ENCODE measurements around the gene ZNF597. TPM values are rescaled to one million over a fixed set of nuclear protein-coding genes. Genes with fewer than 3 reads are reported as not detected.
A peak's percentile ranks its signal among the peaks of the same experiment; 100 is the strongest.

Gene ZNF597
- total and polyA plus RNA-seq, 2 donors, result 2.3 to 2.5 TPM

- no peak for DNase-seq (ENCODE audit: low read depth in 6 of 9, low spot score in 9 of 9)
- no peaks in the 10 kb centered on the region for H3K9me3 ChIP-seq (ENCODE audit: control insufficient read depth in 2 of 2, insufficient read depth in 1 of 2, low read length in 1 of 2)
- H3K4me1 ChIP-seq (ENCODE audit: control insufficient read depth in 2 of 2, insufficient read depth in 2 of 2, low read length in 2 of 2), result peaks cover 0 to 3% of the 10 kb centered on the region in 2 donors
- H3K27ac ChIP-seq (ENCODE audit: low read depth in 1 of 2, low read length in 1 of 2), result no peak overlapping the region
- peaks cover 17 to 27% of the 10 kb centered on the region in 2 donors for H3K36me3 ChIP-seq (ENCODE audit: control insufficient read depth in 2 of 2, insufficient read depth in 2 of 2, low read length in 1 of 2)
- whole genome bisulfite sequencing, result 98% methylated on average over 7 of the region's 7 CpGs
- H3K27me3 ChIP-seq (ENCODE audit: control insufficient read depth in 2 of 2, insufficient read depth in 1 of 2, low read length in 1 of 2), result no peaks in the 10 kb centered on the region
- no peak overlapping the region for H3K4me3 ChIP-seq (ENCODE audit: low read length in 2 of 2)
Measured at GRCh38 chr16:3469736-3470135, 26.4 kb upstream of the ZNF597 start.

GRCh38 chr16:3468501-3468900 lies 25.2 kb upstream of the ZNF597 start:
- no peak overlapping the region for H3K4me3 ChIP-seq (ENCODE audit: low read length in 2 of 2)
- peaks cover 7 to 9% of the 10 kb centered on the region in 2 donors for H3K4me1 ChIP-seq (ENCODE audit: control insufficient read depth in 2 of 2, insufficient read depth in 2 of 2, low read length in 2 of 2)
- DNase-seq (ENCODE audit: low read depth in 6 of 9, low spot score in 9 of 9), result no peak
- no peak overlapping the region for H3K27ac ChIP-seq (ENCODE audit: low read depth in 1 of 2, low read length in 1 of 2)
- whole genome bisulfite sequencing, result 95% methylated on average over 15 of the region's 15 CpGs
- H3K36me3 ChIP-seq (ENCODE audit: control insufficient read depth in 2 of 2, insufficient read depth in 2 of 2, low read length in 1 of 2), result peaks cover 17 to 27% of the 10 kb centered on the region in 2 donors
- no peaks in the 10 kb centered on the region for H3K9me3 ChIP-seq (ENCODE audit: control insufficient read depth in 2 of 2, insufficient read depth in 1 of 2, low read length in 1 of 2)
- no peaks in the 10 kb centered on the region for H3K27me3 ChIP-seq (ENCODE audit: control insufficient read depth in 2 of 2, insufficient read depth in 1 of 2, low read length in 1 of 2)

DNA sequence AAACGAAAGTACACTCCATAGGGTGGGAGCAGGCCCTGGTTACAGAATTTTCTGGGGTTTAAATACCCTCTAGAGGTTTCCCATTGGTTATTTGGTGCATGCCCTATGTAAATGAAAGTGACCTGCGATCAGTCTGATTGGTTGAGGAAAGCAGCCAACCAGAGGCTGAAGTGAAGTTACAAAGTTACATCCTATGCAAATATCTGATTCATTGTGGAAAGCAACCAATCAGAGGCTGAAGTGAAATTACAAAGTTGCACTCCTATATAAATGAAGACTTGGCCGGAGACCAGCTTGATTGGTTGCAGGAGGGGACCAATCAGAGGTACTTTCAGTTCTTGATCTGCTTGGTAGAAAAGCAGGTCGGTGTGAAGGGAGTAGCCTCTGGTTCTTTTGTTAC lies 24.6 kb upstream of the ZNF597 start:
- H3K27me3 ChIP-seq (ENCODE audit: control insufficient read depth in 2 of 2, insufficient read depth in 1 of 2, low read length in 1 of 2), result no peaks in the 10 kb centered on the region
- no peak overlapping the region for H3K4me3 ChIP-seq (ENCODE audit: low read length in 2 of 2)
- H3K36me3 ChIP-seq (ENCODE audit: control insufficient read depth in 2 of 2, insufficient read depth in 2 of 2, low read length in 1 of 2), result peaks cover 17 to 27% of the 10 kb centered on the region in 2 donors
- H3K9me3 ChIP-seq (ENCODE audit: control insufficient read depth in 2 of 2, insufficient read depth in 1 of 2, low read length in 1 of 2), result no peaks in the 10 kb centered on the region
- DNase-seq (ENCODE audit: low read depth in 6 of 9, low spot score in 9 of 9), result no peak
- WGBS, result 90% methylated on average over 4 of the region's 4 CpGs
- no peak overlapping the region for H3K27ac ChIP-seq (ENCODE audit: low read depth in 1 of 2, low read length in 1 of 2)
- peaks cover 7 to 9% of the 10 kb centered on the region in 2 donors for H3K4me1 ChIP-seq (ENCODE audit: control insufficient read depth in 2 of 2, insufficient read depth in 2 of 2, low read length in 2 of 2)

DNA sequence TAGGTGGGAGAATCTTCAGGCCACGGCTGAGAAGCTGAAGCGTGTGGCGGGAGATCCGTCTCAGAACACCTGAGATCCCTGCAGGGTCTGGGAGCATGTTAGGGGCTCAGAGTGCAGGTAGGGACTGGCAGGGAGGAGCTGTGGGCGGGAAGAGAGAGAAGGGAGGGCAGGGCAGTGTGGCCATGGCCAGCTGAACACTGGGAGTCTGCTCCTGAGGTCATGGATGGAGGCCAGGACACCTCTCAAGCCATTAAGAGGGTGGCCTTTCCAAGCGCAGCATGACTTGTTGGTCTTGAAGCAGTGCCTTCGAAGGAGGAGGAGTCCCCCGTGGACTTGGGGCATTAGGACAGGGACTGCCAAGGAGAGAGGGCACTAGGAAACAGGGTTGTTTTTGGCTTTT lies 23.9 kb upstream of the ZNF597 start:
- Histone ChIP-seq H3K36me3 (ENCODE audit: control insufficient read depth in 2 of 2, insufficient read depth in 2 of 2, low read length in 1 of 2) (peaks cover 17 to 27% of the 10 kb centered on the region in 2 donors), H3K4me1 (ENCODE audit: control insufficient read depth in 2 of 2, insufficient read depth in 2 of 2, low read length in 2 of 2) (peaks cover 7 to 9% of the 10 kb centered on the region in 2 donors)
- 98% methylated on average over 8 of the region's 8 CpGs for WGBS

GRCh38 chr16:3465911-3466584 lies 22.7 kb upstream of the ZNF597 start:
- H3K9me3 ChIP-seq (ENCODE audit: control insufficient read depth in 2 of 2, insufficient read depth in 1 of 2, low read length in 1 of 2), result no peaks in the 10 kb centered on the region
- no peak for DNase-seq (ENCODE audit: low read depth in 6 of 9, low spot score in 9 of 9)
- no peaks in the 10 kb centered on the region for H3K27me3 ChIP-seq (ENCODE audit: control insufficient read depth in 2 of 2, insufficient read depth in 1 of 2, low read length in 1 of 2)
- peaks cover 17 to 23% of the 10 kb centered on the region in 2 donors for H3K36me3 ChIP-seq (ENCODE audit: control insufficient read depth in 2 of 2, insufficient read depth in 2 of 2, low read length in 1 of 2)
- 98% methylated on average over 21 of the region's 21 CpGs for WGBS
- no peak overlapping the region for H3K4me3 ChIP-seq (ENCODE audit: low read length in 2 of 2)
- H3K27ac ChIP-seq (ENCODE audit: low read depth in 1 of 2, low read length in 1 of 2), result no peak overlapping the region
- H3K4me1 ChIP-seq (ENCODE audit: control insufficient read depth in 2 of 2, insufficient read depth in 2 of 2, low read length in 2 of 2), result peaks cover 11 to 14% of the 10 kb centered on the region in 2 donors

More for the DNA sequence above, 23.9 kb upstream of the ZNF597 start:
- H3K27ac ChIP-seq (ENCODE audit: low read depth in 1 of 2, low read length in 1 of 2), result no peak overlapping the region
- no peak for DNase-seq (ENCODE audit: low read depth in 6 of 9, low spot score in 9 of 9)
- H3K27me3 ChIP-seq (ENCODE audit: control insufficient read depth in 2 of 2, insufficient read depth in 1 of 2, low read length in 1 of 2), result no peaks in the 10 kb centered on the region
- H3K4me3 ChIP-seq (ENCODE audit: low read length in 2 of 2), result no peak overlapping the region
- H3K9me3 ChIP-seq (ENCODE audit: control insufficient read depth in 2 of 2, insufficient read depth in 1 of 2, low read length in 1 of 2), result no peaks in the 10 kb centered on the region

DNA sequence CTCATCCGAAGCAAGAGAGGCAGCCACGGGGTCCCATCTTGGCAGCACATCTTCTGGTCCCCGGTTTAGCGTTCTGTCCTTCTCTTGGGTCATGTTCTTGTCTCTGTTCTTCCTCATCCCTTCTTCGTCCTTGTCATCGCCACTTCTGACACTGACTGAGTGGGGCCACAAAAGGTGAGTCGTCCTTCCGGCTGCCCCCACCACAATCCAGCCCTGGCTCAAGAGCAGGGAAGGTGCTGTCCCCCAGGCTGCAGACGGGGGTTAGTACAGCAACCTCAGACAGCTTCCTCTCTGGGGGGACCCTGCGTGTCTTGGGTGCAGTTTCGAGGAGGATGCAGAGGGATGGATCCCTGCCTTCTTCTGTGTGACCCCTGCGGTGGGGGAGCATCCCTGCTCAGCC lies 22.0 kb upstream of the ZNF597 start:
- H3K4me1 ChIP-seq (ENCODE audit: control insufficient read depth in 2 of 2, insufficient read depth in 2 of 2, low read length in 2 of 2), result peaks cover 17 to 22% of the 10 kb centered on the region in 2 donors
- DNase-seq (ENCODE audit: low read depth in 6 of 9, low spot score in 9 of 9), result no peak

DNA sequence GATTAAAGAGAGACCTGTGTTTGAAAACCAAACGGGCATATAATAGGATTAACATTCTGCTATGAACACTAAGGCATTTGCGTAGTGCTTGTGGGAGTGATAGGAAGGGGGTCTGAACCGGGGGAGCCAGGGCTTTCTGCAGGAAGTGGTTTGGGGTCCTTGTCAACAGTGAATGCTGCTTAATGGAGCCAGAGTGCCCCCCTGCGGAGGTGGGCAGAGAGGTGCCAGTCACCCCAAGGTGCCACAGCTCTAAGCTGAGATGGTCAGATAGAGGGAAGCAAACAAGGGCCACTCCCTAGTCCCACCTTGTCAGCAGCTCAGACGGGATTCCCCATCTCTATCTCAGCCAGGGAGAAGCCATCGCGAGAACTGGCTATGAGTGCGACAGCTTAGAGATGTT lies 17.8 kb upstream of the ZNF597 start:
- peaks cover 34 to 45% of the 10 kb centered on the region in 2 donors for H3K4me1 ChIP-seq (ENCODE audit: control insufficient read depth in 2 of 2, insufficient read depth in 2 of 2, low read length in 2 of 2)
- H3K27me3 ChIP-seq (ENCODE audit: control insufficient read depth in 2 of 2, insufficient read depth in 1 of 2, low read length in 1 of 2), result no peaks in the 10 kb centered on the region
- H3K27ac ChIP-seq (ENCODE audit: low read depth in 1 of 2, low read length in 1 of 2), result peak overlapping the region in 1 of 2 donors; percentile 32
- no peak overlapping the region for H3K4me3 ChIP-seq (ENCODE audit: low read length in 2 of 2)
- 34% methylated on average over 8 of the region's 8 CpGs for WGBS
- peaks cover 2 to 10% of the 10 kb centered on the region in 2 donors for H3K36me3 ChIP-seq (ENCODE audit: control insufficient read depth in 2 of 2, insufficient read depth in 2 of 2, low read length in 1 of 2)
- H3K9me3 ChIP-seq (ENCODE audit: control insufficient read depth in 2 of 2, insufficient read depth in 1 of 2, low read length in 1 of 2), result peaks cover 0 to 3% of the 10 kb centered on the region in 2 donors
- peak in 6 of 9 donors; percentile 56 to 87 (median 66) for DNase-seq (ENCODE audit: low read depth in 6 of 9, low spot score in 9 of 9)

More for the DNA sequence above, 22.0 kb upstream of the ZNF597 start:
- Histone ChIP-seq H3K27ac (ENCODE audit: low read depth in 1 of 2, low read length in 1 of 2) (no peak overlapping the region), H3K27me3 (ENCODE audit: control insufficient read depth in 2 of 2, insufficient read depth in 1 of 2, low read length in 1 of 2) (no peaks in the 10 kb centered on the region), H3K9me3 (ENCODE audit: control insufficient read depth in 2 of 2, insufficient read depth in 1 of 2, low read length in 1 of 2) (no peaks in the 10 kb centered on the region), H3K36me3 (ENCODE audit: control insufficient read depth in 2 of 2, insufficient read depth in 2 of 2, low read length in 1 of 2) (peaks cover 13 to 23% of the 10 kb centered on the region in 2 donors), H3K4me3 (ENCODE audit: low read length in 2 of 2) (no peak overlapping the region)
- 98% methylated on average over 12 of the region's 12 CpGs for WGBS

DNA sequence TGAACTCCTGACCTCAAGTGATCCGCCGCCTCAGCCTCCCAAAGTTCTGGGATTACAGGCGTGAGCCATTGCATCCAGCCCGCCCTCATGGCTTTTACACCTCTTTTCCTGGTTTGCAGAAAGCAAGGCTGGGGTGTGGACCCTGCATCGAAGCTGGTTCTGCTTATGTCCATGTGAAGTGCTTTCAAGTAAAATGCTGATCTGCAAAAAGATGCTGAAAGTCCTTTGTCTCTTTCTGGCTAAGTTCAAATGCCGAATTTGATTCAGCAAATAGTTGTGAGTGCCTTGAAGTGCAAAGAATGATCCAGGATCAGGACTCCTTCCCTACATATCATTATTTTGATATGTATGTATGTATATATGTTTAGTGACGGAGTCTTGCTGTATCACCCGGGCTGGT lies 17.3 kb upstream of the ZNF597 start:
- Histone ChIP-seq H3K36me3 (ENCODE audit: control insufficient read depth in 2 of 2, insufficient read depth in 2 of 2, low read length in 1 of 2) (peaks cover 0 to 4% of the 10 kb centered on the region in 2 donors), H3K27ac (ENCODE audit: low read depth in 1 of 2, low read length in 1 of 2) (peak overlapping the region in 1 of 2 donors; percentile 32), H3K27me3 (ENCODE audit: control insufficient read depth in 2 of 2, insufficient read depth in 1 of 2, low read length in 1 of 2) (no peaks in the 10 kb centered on the region), H3K9me3 (ENCODE audit: control insufficient read depth in 2 of 2, insufficient read depth in 1 of 2, low read length in 1 of 2) (peaks cover 0 to 3% of the 10 kb centered on the region in 2 donors), H3K4me3 (ENCODE audit: low read length in 2 of 2) (no peak overlapping the region), H3K4me1 (ENCODE audit: control insufficient read depth in 2 of 2, insufficient read depth in 2 of 2, low read length in 2 of 2) (peaks cover 34 to 45% of the 10 kb centered on the region in 2 donors)
- DNase-seq (ENCODE audit: low read depth in 6 of 9, low spot score in 9 of 9), result no peak
- WGBS, result 88% methylated on average over 8 of the region's 8 CpGs

DNA sequence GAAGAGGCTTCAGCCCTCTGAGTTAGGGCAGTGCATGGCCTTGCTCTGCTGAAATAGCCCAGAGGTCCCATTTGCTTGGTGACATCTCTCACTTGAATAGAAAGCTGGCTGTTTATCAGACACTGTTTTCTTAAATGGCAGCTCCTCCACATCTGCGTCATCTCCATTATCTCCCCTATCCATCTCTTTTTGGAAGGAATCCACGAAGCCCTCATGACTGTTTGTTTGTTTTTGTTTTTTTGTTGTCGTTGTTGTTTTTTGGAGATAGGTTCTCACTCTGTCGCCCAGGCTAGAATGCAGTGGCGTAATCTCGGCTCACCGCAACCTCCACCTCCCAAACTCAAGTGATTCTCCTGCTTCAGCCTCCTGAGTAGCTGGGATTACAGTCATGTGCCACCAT lies 16.8 kb upstream of the ZNF597 start:
- WGBS, result 97% methylated on average over 7 of the region's 7 CpGs
- H3K27ac ChIP-seq (ENCODE audit: low read depth in 1 of 2, low read length in 1 of 2), result no peak overlapping the region
- H3K4me3 ChIP-seq (ENCODE audit: low read length in 2 of 2), result no peak overlapping the region

More for the DNA sequence above, 16.8 kb upstream of the ZNF597 start:
- no peak for DNase-seq (ENCODE audit: low read depth in 6 of 9, low spot score in 9 of 9)
- H3K36me3 ChIP-seq (ENCODE audit: control insufficient read depth in 2 of 2, insufficient read depth in 2 of 2, low read length in 1 of 2), result no peaks in the 10 kb centered on the region
- peaks cover 34 to 45% of the 10 kb centered on the region in 2 donors for H3K4me1 ChIP-seq (ENCODE audit: control insufficient read depth in 2 of 2, insufficient read depth in 2 of 2, low read length in 2 of 2)
- no peaks in the 10 kb centered on the region for H3K27me3 ChIP-seq (ENCODE audit: control insufficient read depth in 2 of 2, insufficient read depth in 1 of 2, low read length in 1 of 2)
- peaks cover 0 to 3% of the 10 kb centered on the region in 2 donors for H3K9me3 ChIP-seq (ENCODE audit: control insufficient read depth in 2 of 2, insufficient read depth in 1 of 2, low read length in 1 of 2)

All from thymus (tissue), 11 donors.